ENCODE data around the gene ELAPOR2.
A peak's percentile ranks its signal among the peaks of the same experiment; 100 is the strongest.

The ELAPOR2 gene

GRCh38 chr7:87039691-87040299 lies 19.7 kb downstream of the ELAPOR2 start:
- peak; percentile 28 for DNase-seq

- no peak for DNase-seq
Measured at GRCh38 chr7:87038993-87039690, 20.3 kb downstream of the ELAPOR2 start.

GRCh38 chr7:87036985-87037384 lies 22.5 kb downstream of the ELAPOR2 start:
- DNase-seq = no peak

GRCh38 chr7:87032604-87033339 lies 26.7 kb downstream of the ELAPOR2 start:
- DNase-seq = no peak

- DNase-seq = no peak
Measured at GRCh38 chr7:87029078-87029477, 30.4 kb downstream of the ELAPOR2 start.

GRCh38 chr7:87028636-87029035 lies 30.8 kb downstream of the ELAPOR2 start:
- no peak for DNase-seq

GRCh38 chr7:87027900-87028299 lies 31.6 kb downstream of the ELAPOR2 start:
- no peak for DNase-seq

- no peak for DNase-seq
Measured at GRCh38 chr7:87021285-87021684, 38.2 kb downstream of the ELAPOR2 start.

GRCh38 chr7:87016606-87017005 lies 42.8 kb downstream of the ELAPOR2 start:
- DNase-seq = no peak

GRCh38 chr7:87013840-87014190 lies 45.6 kb downstream of the ELAPOR2 start:
- DNase-seq = no peak

GRCh38 chr7:87013136-87013839 lies 46.2 kb downstream of the ELAPOR2 start:
- DNase-seq = no peak
